Measurements from ENCODE around the gene MPZL2. TPM values are rescaled to one million over a fixed set of nuclear protein-coding genes. Genes with fewer than 3 reads are reported as not detected.

The MPZL2 gene
- total RNA-seq, 2 experiments from 2014 or later = 18.8 to 20.1 TPM

DNA sequence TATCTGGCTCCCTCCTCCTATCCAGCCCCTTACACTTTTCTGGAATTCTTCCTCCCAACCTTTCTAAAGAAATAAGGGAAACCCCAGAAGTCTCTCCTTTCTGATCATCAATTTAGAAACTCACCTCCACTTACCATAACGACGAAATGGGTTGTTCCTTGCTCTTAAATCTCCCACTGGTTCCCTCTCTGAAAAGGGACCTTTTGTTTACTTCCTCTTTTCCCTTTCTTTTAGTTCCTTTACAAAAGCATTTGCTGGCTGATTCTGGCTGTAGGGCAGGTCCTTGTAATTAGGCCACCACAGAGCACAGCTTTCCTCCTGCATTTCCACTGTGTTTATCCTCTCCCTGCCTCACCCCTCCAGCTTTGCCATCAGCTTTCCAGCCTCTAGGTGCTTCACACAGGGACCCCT is 51.3 kb downstream of the MPZL2 start:
- Mint-ChIP-seq H3K27ac (peak overlapping the region; percentile 97), H3K36me3 (peaks cover 63% of the 10 kb centered on the region), H3K4me3 (peak overlapping the region; percentile 86), H3K27me3 (no peaks in the 10 kb centered on the region), H3K9me3 (no peaks in the 10 kb centered on the region), H3K4me1 (peaks cover 82% of the 10 kb centered on the region)
- no peak for DNase-seq

DNA sequence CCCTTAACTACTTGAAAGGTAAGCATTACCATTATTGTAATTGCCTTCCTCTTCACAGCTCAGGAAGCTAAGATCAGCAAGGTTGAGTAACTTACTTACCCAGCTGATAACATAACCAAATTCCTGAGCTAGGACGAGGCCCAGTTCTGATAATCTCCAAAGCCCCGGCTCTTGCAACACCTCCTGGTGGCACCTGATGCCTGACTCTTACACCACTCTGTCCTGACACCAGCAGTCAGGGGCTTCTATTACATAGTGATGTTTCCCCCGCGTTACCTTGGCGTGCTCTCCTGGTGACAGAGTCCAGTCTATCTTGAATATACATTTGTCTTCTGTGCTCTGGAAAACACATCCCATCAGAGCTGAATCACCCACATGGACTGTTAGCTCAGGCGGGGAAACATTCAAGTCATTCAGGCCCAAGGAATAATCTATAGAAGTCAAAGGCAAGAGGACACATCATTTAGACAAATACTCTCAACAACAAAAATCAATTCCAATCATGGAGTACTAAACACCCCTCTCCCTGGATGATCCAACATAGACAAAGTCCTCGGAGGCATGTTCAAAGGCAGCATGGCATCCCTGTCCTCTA is 51.9 kb downstream of the MPZL2 start:
- Mint-ChIP-seq H3K9me3 (no peaks in the 10 kb centered on the region), H3K4me1 (peaks cover 81% of the 10 kb centered on the region), H3K4me3 (peak overlapping the region; percentile 7), H3K27me3 (no peaks in the 10 kb centered on the region), H3K27ac (peak overlapping the region; percentile 97), H3K36me3 (peaks cover 65% of the 10 kb centered on the region)
- no peak for DNase-seq

- Mint-ChIP-seq H3K4me3 (no peak overlapping the region), H3K4me1 (peaks cover 83% of the 10 kb centered on the region), H3K36me3 (peaks cover 65% of the 10 kb centered on the region), H3K27ac (peak overlapping the region; percentile 34), H3K9me3 (peaks cover 1% of the 10 kb centered on the region), H3K27me3 (no peaks in the 10 kb centered on the region)
- no peak for DNase-seq
Observed at GRCh38 chr11:118211006-118211405, 53.1 kb downstream of the MPZL2 start.

- H3K9me3 Mint-ChIP-seq = peaks cover 1% of the 10 kb centered on the region
- peaks cover 61% of the 10 kb centered on the region for H3K36me3 Mint-ChIP-seq
- H3K4me3 Mint-ChIP-seq = peak overlapping the region; percentile 15
- H3K27ac Mint-ChIP-seq = peak overlapping the region; percentile 51
- DNase-seq = no peak
- H3K27me3 Mint-ChIP-seq = no peaks in the 10 kb centered on the region
- H3K4me1 Mint-ChIP-seq = peaks cover 87% of the 10 kb centered on the region
Observed at GRCh38 chr11:118210323-118210722, 53.8 kb downstream of the MPZL2 start.

DNA sequence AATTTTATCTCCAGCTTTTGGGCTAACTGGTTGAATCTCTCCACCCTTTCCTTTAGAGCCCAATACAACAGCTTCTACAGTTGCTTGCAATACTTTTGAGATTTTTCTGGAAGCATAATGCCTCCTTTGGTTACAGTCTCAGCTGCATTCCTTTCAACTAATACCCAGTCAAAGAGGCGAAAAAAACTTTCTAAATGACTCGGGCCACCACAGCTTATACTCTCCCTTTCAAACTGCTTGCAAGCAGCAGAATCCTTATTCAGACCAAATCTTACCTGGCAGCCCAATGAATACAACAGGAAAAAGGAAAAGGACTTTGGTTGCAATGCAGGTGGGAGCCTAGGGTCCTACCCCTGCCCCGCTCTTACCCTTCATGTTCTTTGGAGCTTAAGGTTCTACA is 55.1 kb downstream of the MPZL2 start:
- Mint-ChIP-seq H3K4me3 (no peak overlapping the region), H3K27me3 (no peaks in the 10 kb centered on the region), H3K27ac (peak overlapping the region; percentile 85), H3K36me3 (peaks cover 53% of the 10 kb centered on the region), H3K4me1 (peaks cover 76% of the 10 kb centered on the region), H3K9me3 (peaks cover 1% of the 10 kb centered on the region)
- no peak for DNase-seq

GRCh38 chr11:118207079-118207478 is 57.0 kb downstream of the MPZL2 start:
- Mint-ChIP-seq H3K4me1 (peaks cover 57% of the 10 kb centered on the region), H3K27ac (peak overlapping the region; percentile 92), H3K27me3 (no peaks in the 10 kb centered on the region), H3K9me3 (peaks cover 1% of the 10 kb centered on the region), H3K4me3 (no peak overlapping the region), H3K36me3 (peaks cover 34% of the 10 kb centered on the region)
- no peak for DNase-seq

DNA sequence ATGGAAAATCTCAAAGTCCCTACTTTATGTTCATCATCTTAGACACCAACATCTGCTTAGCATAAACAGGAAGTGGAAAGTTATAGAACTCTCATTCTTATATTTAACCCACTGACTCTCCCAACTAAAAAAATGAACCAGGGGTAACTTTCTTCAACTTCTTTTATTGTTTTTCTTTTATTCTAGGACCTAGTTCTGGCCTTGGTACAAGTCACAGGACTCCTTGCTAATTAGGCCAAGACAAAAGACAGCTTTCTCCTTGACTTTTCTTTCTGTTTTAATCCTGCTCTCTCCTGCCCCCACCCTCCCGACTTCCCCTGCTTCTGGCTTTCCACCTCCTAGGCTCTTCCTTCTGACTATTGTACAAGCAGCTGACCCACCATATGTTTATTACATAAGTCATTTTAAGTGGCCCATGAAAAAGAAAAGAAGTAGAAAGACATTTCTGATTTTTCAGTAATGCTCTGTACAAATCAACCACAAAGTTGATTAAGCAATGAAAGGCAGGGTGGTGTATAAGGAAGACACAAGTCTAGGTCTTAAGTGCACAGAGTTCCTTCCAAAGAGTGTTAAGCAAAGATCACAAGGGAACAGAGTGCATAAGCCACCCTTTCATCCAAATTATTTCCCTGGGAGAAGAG is 57.6 kb downstream of the MPZL2 start:
- Mint-ChIP-seq H3K36me3 (peaks cover 29% of the 10 kb centered on the region), H3K27ac (peak overlapping the region; percentile 92), H3K9me3 (peaks cover 1% of the 10 kb centered on the region), H3K4me3 (peak overlapping the region; percentile 37), H3K27me3 (no peaks in the 10 kb centered on the region), H3K4me1 (peaks cover 52% of the 10 kb centered on the region)
- DNase-seq = no peak

DNA sequence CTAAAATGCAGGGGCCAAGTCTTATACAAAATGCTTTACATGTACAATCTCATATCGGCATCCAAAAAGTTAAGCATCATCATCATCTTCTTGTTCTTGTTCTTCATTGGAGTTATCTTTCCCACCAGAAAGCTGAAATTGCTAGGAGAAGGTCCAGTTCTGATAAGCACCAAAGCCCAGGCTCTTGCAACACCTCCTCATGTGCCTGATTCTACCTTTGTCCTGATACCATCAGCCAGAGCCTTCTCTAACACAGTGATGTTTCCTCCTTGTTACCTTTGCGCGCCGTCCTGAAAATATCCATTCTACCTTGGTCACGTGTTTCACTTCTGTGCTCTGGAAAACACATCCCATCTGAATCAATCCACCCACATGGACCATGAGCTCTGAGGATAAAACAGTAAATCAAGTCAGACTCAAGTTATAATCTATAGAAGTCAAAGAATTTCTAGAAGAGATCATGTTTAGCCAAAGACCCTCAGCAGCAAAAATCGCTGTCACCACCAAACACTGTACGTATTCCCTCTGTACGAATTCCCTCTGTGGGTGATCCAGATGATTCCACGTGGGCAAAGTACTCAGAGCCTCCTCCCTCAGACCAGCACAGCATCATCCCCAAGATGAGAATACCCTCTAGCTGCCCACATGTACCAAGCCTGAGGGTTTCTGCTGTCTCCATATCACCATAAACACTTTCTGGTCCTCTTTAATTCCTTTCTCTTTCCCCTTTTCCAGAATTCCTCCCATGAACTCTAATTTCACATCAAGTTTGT is 58.3 kb downstream of the MPZL2 start:
- Mint-ChIP-seq H3K27ac (peak overlapping the region; percentile 92), H3K4me1 (peaks cover 46% of the 10 kb centered on the region), H3K27me3 (no peaks in the 10 kb centered on the region)

More for the DNA sequence above, 58.3 kb downstream of the MPZL2 start:
- Mint-ChIP-seq H3K4me3 (no peak overlapping the region), H3K36me3 (peaks cover 25% of the 10 kb centered on the region), H3K9me3 (peaks cover 1% of the 10 kb centered on the region)
- DNase-seq = no peak

Other genes with a start within 250 kb of the MPZL2 start
- not detected for gene TMPRSS4, start 187.2 kb downstream of the MPZL2 start, total RNA-seq
- gene SMIM35, start 177.3 kb downstream of the MPZL2 start, total RNA-seq = not detected
- gene SCN4B, start 111.5 kb downstream of the MPZL2 start, total RNA-seq = under 1 TPM; 0.41 to 0.58 TPM
- gene SCN2B, start 87.7 kb downstream of the MPZL2 start, total RNA-seq = not detected
- 100 to 1,000 TPM; 148 to 150 TPM for gene JAML, start 39.3 kb downstream of the MPZL2 start, total RNA-seq
- 10 to 100 TPM; 49.1 to 50.7 TPM for gene MPZL3, start 11.9 kb downstream of the MPZL2 start, total RNA-seq
- gene CD3E, start 40.4 kb upstream of the MPZL2 start, total RNA-seq = 100 to 1,000 TPM; 364 TPM
- gene CD3D, start 78.4 kb upstream of the MPZL2 start, total RNA-seq = 100 to 1,000 TPM; 341 to 350 TPM
- gene CD3G, start 80.0 kb upstream of the MPZL2 start, total RNA-seq = 100 to 1,000 TPM; 133 to 142 TPM
- gene UBE4A, start 95.3 kb upstream of the MPZL2 start, total RNA-seq = 10 to 100 TPM; 55.0 to 56.3 TPM
- gene ATP5MG, start 137.3 kb upstream of the MPZL2 start, total RNA-seq = 100 to 1,000 TPM; 246 to 264 TPM
- 10 to 100 TPM; 55.8 to 58.9 TPM for gene KMT2A, start 172.2 kb upstream of the MPZL2 start, total RNA-seq